Activated T-helper 1 cell treated with anti-CD3 and anti-CD28 coated beads, Interleukin-12 subunit alpha, Interleukin-12 subunit beta, Interleukin-2, Interleukin-4 antibody, amounts not matched to agents 30 ng/mL and 10 ng/mL and 1 ng/mL, durations not matched to agents 14 hours and 24 hours and 36 hours (primary cell): ENCODE measurements around the gene FBN1. TPM values are rescaled to one million over a fixed set of nuclear protein-coding genes. Genes with fewer than 3 reads are reported as not detected.

Source experiments
- DNase-seq: peaks from one replicate; pipeline ENCODE4 v3.0.0; 2021; ENCODE audit warnings: low spot score
- H3K27ac Mint-ChIP-seq: one replicate; pipeline ENCODE4 v1.8.0; 2021; ENCODE audit warnings: mild to moderate bottlenecking, mixed read lengths
- H3K27me3 Mint-ChIP-seq: one replicate; pipeline ENCODE4 v1.8.0; 2022; ENCODE audit warnings: mild to moderate bottlenecking, moderate library complexity, mixed read lengths; ENCODE audit not compliant: insufficient read depth
- H3K36me3 Mint-ChIP-seq: one replicate; pipeline ENCODE4 v1.8.0; 2021; ENCODE audit warnings: low read depth, mixed read lengths
- H3K4me1 Mint-ChIP-seq: one replicate; pipeline ENCODE4 v1.8.0; 2021; ENCODE audit warnings: low read depth, mixed read lengths
- H3K4me3 Mint-ChIP-seq: one replicate; pipeline ENCODE4 v1.8.0; 2021; ENCODE audit warnings: mild to moderate bottlenecking, moderate library complexity, mixed read lengths
- H3K9me3 Mint-ChIP-seq: one replicate; pipeline ENCODE4 v1.8.0; 2021; ENCODE audit warnings: mixed read lengths
- intact Hi-C: fragments of 100-400 bp; cut with micrococcal nuclease; formaldehyde crosslinking; loops from one replicate; pipeline ENCODE4 v1.15.1; 2024
- total RNA-seq: library from RNA; stranded (reverse); gene quantifications from 2 replicates; pipeline ENCODE4 v1.2.3, GENCODE V29; 2022

Gene FBN1
- total RNA-seq, 1 donor from 2014 or later, result 0.47 TPM

- no peak for DNase-seq
- Mint-ChIP-seq H3K27me3 (peaks cover 58% of the 10 kb centered on the region), H3K27ac (no peak overlapping the region), H3K4me1 (peaks cover 5% of the 10 kb centered on the region), H3K4me3 (no peak overlapping the region), H3K9me3 (no peaks in the 10 kb centered on the region), H3K36me3 (no peaks in the 10 kb centered on the region)
- intact Hi-C loops, result no loop called here
Observed at GRCh38 chr15:48644467-48644826, 1.1 kb downstream of the FBN1 start.

GRCh38 chr15:48643776-48644466 is 1.6 kb downstream of the FBN1 start:
- no peak for DNase-seq
- Mint-ChIP-seq H3K27me3 (peaks cover 58% of the 10 kb centered on the region), H3K27ac (no peak overlapping the region), H3K4me3 (peak overlapping the region; percentile 30), H3K36me3 (no peaks in the 10 kb centered on the region), H3K9me3 (no peaks in the 10 kb centered on the region), H3K4me1 (peaks cover 5% of the 10 kb centered on the region)
- intact Hi-C loops, result no loop called here

- no peaks in the 10 kb centered on the region for H3K36me3 Mint-ChIP-seq
- no peak for DNase-seq
- peaks cover 5% of the 10 kb centered on the region for H3K4me1 Mint-ChIP-seq
- intact Hi-C loops, result no loop called here
- H3K27ac Mint-ChIP-seq, result no peak overlapping the region
- peaks cover 57% of the 10 kb centered on the region for H3K27me3 Mint-ChIP-seq
- H3K4me3 Mint-ChIP-seq, result no peak overlapping the region
- no peaks in the 10 kb centered on the region for H3K9me3 Mint-ChIP-seq
Observed at GRCh38 chr15:48643206-48643605, 2.3 kb downstream of the FBN1 start.

- Mint-ChIP-seq H3K9me3 (no peaks in the 10 kb centered on the region), H3K27ac (no peak overlapping the region), H3K27me3 (peaks cover 53% of the 10 kb centered on the region), H3K4me3 (no peak overlapping the region), H3K36me3 (no peaks in the 10 kb centered on the region), H3K4me1 (peaks cover 5% of the 10 kb centered on the region)
- intact Hi-C loops, result no loop called here
- DNase-seq, result no peak
Observed at GRCh38 chr15:48642795-48643194, 2.7 kb downstream of the FBN1 start.

- Mint-ChIP-seq H3K4me3 (no peak overlapping the region), H3K4me1 (peaks cover 5% of the 10 kb centered on the region), H3K27ac (no peak overlapping the region), H3K9me3 (no peaks in the 10 kb centered on the region), H3K36me3 (no peaks in the 10 kb centered on the region), H3K27me3 (peaks cover 41% of the 10 kb centered on the region)
- intact Hi-C loops, result no loop called here
- no peak for DNase-seq
Observed at GRCh38 chr15:48641416-48641815, 4.1 kb downstream of the FBN1 start.

GRCh38 chr15:48638963-48639362 is 6.5 kb downstream of the FBN1 start:
- peaks cover 30% of the 10 kb centered on the region for H3K27me3 Mint-ChIP-seq
- no peaks in the 10 kb centered on the region for H3K36me3 Mint-ChIP-seq
- H3K9me3 Mint-ChIP-seq, result no peaks in the 10 kb centered on the region
- DNase-seq, result no peak
- intact Hi-C loops, result no loop called here
- peaks cover 1% of the 10 kb centered on the region for H3K4me1 Mint-ChIP-seq
- no peak overlapping the region for H3K27ac Mint-ChIP-seq
- no peak overlapping the region for H3K4me3 Mint-ChIP-seq

- H3K4me1 Mint-ChIP-seq, result no peaks in the 10 kb centered on the region
- no peak for DNase-seq
- no peak overlapping the region for H3K27ac Mint-ChIP-seq
- H3K36me3 Mint-ChIP-seq, result no peaks in the 10 kb centered on the region
- H3K9me3 Mint-ChIP-seq, result no peaks in the 10 kb centered on the region
- intact Hi-C loops, result no loop called here
- peaks cover 19% of the 10 kb centered on the region for H3K27me3 Mint-ChIP-seq
- no peak overlapping the region for H3K4me3 Mint-ChIP-seq
Observed at GRCh38 chr15:48637639-48638038, 7.9 kb downstream of the FBN1 start.

- DNase-seq, result no peak
- intact Hi-C loops, result no loop called here
- H3K4me1 Mint-ChIP-seq, result no peaks in the 10 kb centered on the region
- no peaks in the 10 kb centered on the region for H3K9me3 Mint-ChIP-seq
- H3K27me3 Mint-ChIP-seq, result peaks cover 10% of the 10 kb centered on the region
- no peak overlapping the region for H3K27ac Mint-ChIP-seq
- H3K36me3 Mint-ChIP-seq, result no peaks in the 10 kb centered on the region
- H3K4me3 Mint-ChIP-seq, result no peak overlapping the region
Observed at GRCh38 chr15:48636511-48636910, 9.0 kb downstream of the FBN1 start.

GRCh38 chr15:48634893-48635292 is 10.6 kb downstream of the FBN1 start:
- DNase-seq, result no peak
- Mint-ChIP-seq H3K4me1 (no peaks in the 10 kb centered on the region), H3K4me3 (no peak overlapping the region), H3K36me3 (no peaks in the 10 kb centered on the region), H3K27me3 (peaks cover 5% of the 10 kb centered on the region), H3K27ac (no peak overlapping the region), H3K9me3 (no peaks in the 10 kb centered on the region)
- intact Hi-C loops, result no loop called here

GRCh38 chr15:48634096-48634495 is 11.4 kb downstream of the FBN1 start:
- intact Hi-C loops, result no loop called here
- Mint-ChIP-seq H3K4me1 (no peaks in the 10 kb centered on the region), H3K36me3 (no peaks in the 10 kb centered on the region), H3K27me3 (peaks cover 5% of the 10 kb centered on the region), H3K9me3 (no peaks in the 10 kb centered on the region), H3K4me3 (no peak overlapping the region), H3K27ac (no peak overlapping the region)
- no peak for DNase-seq

GRCh38 chr15:48632651-48633050 is 12.9 kb downstream of the FBN1 start:
- intact Hi-C loops, result no loop called here
- Mint-ChIP-seq H3K9me3 (no peaks in the 10 kb centered on the region), H3K27me3 (peaks cover 5% of the 10 kb centered on the region), H3K36me3 (no peaks in the 10 kb centered on the region), H3K4me1 (no peaks in the 10 kb centered on the region), H3K4me3 (no peak overlapping the region), H3K27ac (no peak overlapping the region)
- DNase-seq, result no peak

- Mint-ChIP-seq H3K27ac (no peak overlapping the region), H3K4me1 (no peaks in the 10 kb centered on the region), H3K4me3 (no peak overlapping the region), H3K9me3 (no peaks in the 10 kb centered on the region), H3K36me3 (no peaks in the 10 kb centered on the region), H3K27me3 (peaks cover 5% of the 10 kb centered on the region)
- intact Hi-C loops, result no loop called here
- no peak for DNase-seq
Observed at GRCh38 chr15:48631176-48631770, 14.2 kb downstream of the FBN1 start.

GRCh38 chr15:48630245-48630644 is 15.3 kb downstream of the FBN1 start:
- intact Hi-C loops, result no loop called here
- no peak for DNase-seq
- Mint-ChIP-seq H3K36me3 (no peaks in the 10 kb centered on the region), H3K4me1 (no peaks in the 10 kb centered on the region), H3K9me3 (no peaks in the 10 kb centered on the region), H3K27me3 (peaks cover 2% of the 10 kb centered on the region), H3K27ac (no peak overlapping the region), H3K4me3 (no peak overlapping the region)

- intact Hi-C loops, result no loop called here
- DNase-seq, result no peak
- Mint-ChIP-seq H3K4me1 (no peaks in the 10 kb centered on the region), H3K4me3 (no peak overlapping the region), H3K27ac (no peak overlapping the region), H3K27me3 (peaks cover 2% of the 10 kb centered on the region), H3K36me3 (no peaks in the 10 kb centered on the region), H3K9me3 (no peaks in the 10 kb centered on the region)
Observed at GRCh38 chr15:48628832-48629231, 16.7 kb downstream of the FBN1 start.
